Psoas muscle (tissue), 8 donors: ENCODE results near the gene ZNF558. TPM values are rescaled to one million over a fixed set of nuclear protein-coding genes. Genes with fewer than 3 reads are reported as not detected.

ENCODE experiments used
- ATAC-seq, 4 donors: fragments of 200-7000 bp; cut with Tn5 transposase; one replicate each; pipeline ENCODE4 v1.9.1; 2020; ENCODE audit warnings: moderate library complexity in 3 of 4, mild to moderate bottlenecking in 2 of 4
- DNase-seq, 2 donors: peaks; one replicate each; pipeline ENCODE4 v3.0.0-alpha.2; 2020
- H3K27ac ChIP-seq: fragments of 200-600 bp; one replicate; pipeline ENCODE4 v1.8.0; 2022
- H3K27me3 ChIP-seq, 3 donors: fragments of 200-600 bp in 1 of 3; one replicate each; pipeline versions ENCODE4 v1.6.1 to v1.8.0; 2013 to 2022; ENCODE audit warnings: low read length in 2 of 3, mild to moderate bottlenecking in 2 of 3, moderate library complexity in 1 of 3; ENCODE audit not compliant: insufficient read depth in 3 of 3
- H3K36me3 ChIP-seq, 2 donors: fragments of 200-600 bp in 1 of 2; one replicate each; pipeline versions ENCODE4 v1.6.1 to v1.8.0; 2013 to 2022; ENCODE audit warnings: low read depth in 1 of 2, mild to moderate bottlenecking in 1 of 2, moderate library complexity in 1 of 2; ENCODE audit not compliant: insufficient read depth in 1 of 2
- H3K4me1 ChIP-seq: fragments of 200-600 bp; one replicate; pipeline ENCODE4 v1.8.0; 2022
- H3K4me3 ChIP-seq: fragments of 200-600 bp; one replicate; pipeline ENCODE4 v1.8.0; 2022; ENCODE audit warnings: mild to moderate bottlenecking
- H3K9me3 ChIP-seq: fragments of 200-600 bp; one replicate; pipeline ENCODE4 v1.8.0; 2022
- CTCF ChIP-seq: fragments of 200-600 bp; IDR thresholded peaks from one replicate; pipeline ENCODE4 v1.8.0; 2022; ENCODE audit warnings: antibody characterized with exemption
- WGBS, 3 donors: extraction: QIAGEN DNeasy Blood & Tissue Kit; methylation state at CpG; one replicate each; pipeline versions ENCODE4 v1.1.6 to v1.1.7; 2013; 5-methylcytosine and 5-hydroxymethylcytosine counted together
- intact Hi-C, 2 donors: fragments of 100-400 bp; cut with DNase I; formaldehyde crosslinking; loops; one replicate each; pipeline versions ENCODE4 v1.11.0 to v1.14.2; 2022
- polyA plus RNA-seq, 3 donors: library from polyadenylated mRNA; stranded (reverse); fragments of 200-250 nt; gene quantifications; one replicate each; pipeline ENCODE4 v1.2.3, GENCODE V29; 2013
- total RNA-seq, 4 donors: library from RNA; stranded (reverse); fragmentation: NEBNext Ultra II Directional in 2 of 4; extraction: Animal tissue kit (Norgen Biotek cat#: 25700) in 2 of 4; gene quantifications; one replicate each; pipeline versions ENCODE4 v1.2.1 to v1.2.4, GENCODE V29; 2021 to 2023
- donor health status: healthy with polysubstance abuse.
- donor health status: DM: no; HTN: no; CAD: no; lungs with moderate emphysema.
- donor health status: Bipolar disorder and iron deficiency.
- donor health status: healthy.
- donor health status: DM: yes; HTN: yes; CAD: no.
- donor health status: DM: no; HTN: no; CAD: no.
- donor health status: DM: no; HTN: no; CAD: no.
- donor health status: DM: yes; HTN: yes; CAD: no.

Gene ZNF558
- total and polyA plus RNA-seq, 7 donors = 5.7 to 15.7 (median 13.7) TPM

- no peak for ATAC-seq
- no peak for DNase-seq
- intact Hi-C loops = no loop called here
- Histone ChIP-seq H3K27me3 (no peaks in the 10 kb centered on the region), H3K36me3 (peaks cover 11 to 76% of the 10 kb centered on the region in 2 donors), H3K4me1 (peaks cover 6% of the 10 kb centered on the region), H3K9me3 (no peaks in the 10 kb centered on the region), H3K27ac (no peak overlapping the region), H3K4me3 (no peak overlapping the region)
- TF ChIP-seq CTCF = no peak
Observed at GRCh38 chr19:8827277-8827676, 4.8 kb downstream of the ZNF558 start.

GRCh38 chr19:8826371-8826770, 5.7 kb downstream of the ZNF558 start:
- ATAC-seq = no peak
- 92 to 97% (median 96%) methylated on average over 5 of the region's 5 CpGs for WGBS, 3 donors
- Histone ChIP-seq H3K4me1 (peaks cover 5% of the 10 kb centered on the region), H3K9me3 (no peaks in the 10 kb centered on the region), H3K27me3 (no peaks in the 10 kb centered on the region), H3K27ac (no peak overlapping the region), H3K36me3 (peaks cover 13 to 85% of the 10 kb centered on the region in 2 donors), H3K4me3 (no peak overlapping the region)
- intact Hi-C loops = no loop called here
- DNase-seq = no peak
- no peak for TF ChIP-seq CTCF

GRCh38 chr19:8821748-8822241, 10.3 kb downstream of the ZNF558 start:
- ATAC-seq (peak in 1 of 4 donors; percentile 30), DNase-seq (no peak)
- Histone ChIP-seq H3K9me3 (peaks cover 27% of the 10 kb centered on the region), H3K27ac (no peak overlapping the region), H3K4me3 (no peak overlapping the region), H3K27me3 (no peaks in the 10 kb centered on the region), H3K36me3 (peaks cover 22 to 96% of the 10 kb centered on the region in 2 donors), H3K4me1 (no peaks in the 10 kb centered on the region)
- 87 to 94% (median 92%) methylated on average over 5 of the region's 5 CpGs for WGBS, 3 donors
- no peak for TF ChIP-seq CTCF
- intact Hi-C loops = no loop called here

GRCh38 chr19:8820234-8820633, 11.9 kb downstream of the ZNF558 start:
- Histone ChIP-seq H3K4me1 (no peaks in the 10 kb centered on the region), H3K9me3 (peaks cover 42% of the 10 kb centered on the region), H3K36me3 (peaks cover 35 to 95% of the 10 kb centered on the region in 2 donors), H3K27me3 (no peaks in the 10 kb centered on the region), H3K27ac (no peak overlapping the region), H3K4me3 (no peak overlapping the region)
- intact Hi-C loops = no loop called here
- DNase-seq = no peak
- WGBS, 3 donors = 97 to 99% (median 99%) methylated on average over 3 of the region's 3 CpGs
- no peak for TF ChIP-seq CTCF
- no peak for ATAC-seq

GRCh38 chr19:8815780-8816179, 16.3 kb downstream of the ZNF558 start:
- H3K27me3 ChIP-seq = no peaks in the 10 kb centered on the region
- H3K9me3 ChIP-seq = peaks cover 84% of the 10 kb centered on the region
- no peak overlapping the region for H3K27ac ChIP-seq
- no peak for DNase-seq
- H3K36me3 ChIP-seq = peaks cover 55 to 97% of the 10 kb centered on the region in 2 donors
- no peak overlapping the region for H3K4me3 ChIP-seq
- no peak for ATAC-seq
- WGBS, 3 donors = 94 to 100% (median 97%) methylated on average over 2 of the region's 2 CpGs
- intact Hi-C loops = no loop called here
- H3K4me1 ChIP-seq = no peaks in the 10 kb centered on the region
- no peak for TF ChIP-seq CTCF
